PC-9 (cell line): ENCODE measurements around the gene OXSR1. TPM values are rescaled to one million over a fixed set of nuclear protein-coding genes. Genes with fewer than 3 reads are reported as not detected.

Experiments used
- BruUV-seq: library from RNA; stranded (reverse); fragments of 400-500 nt; replicated peaks from 2 replicates; lab custom pipeline; 2021; lab: Mats Ljungman, UMichigan
- CTCF ChIA-PET: fragments of 300-600 bp; sonication (Branson Sonifier 250); formaldehyde crosslinking; loops from one replicate; lab custom pipeline; 2022; ENCODE audit warnings: antibody characterized with exemption; lab: Charles Lee
- POLR2A ChIA-PET: fragments of 300-600 bp; sonication (Branson Sonifier 250); formaldehyde crosslinking; loops from one replicate; lab custom pipeline; 2022; ENCODE audit warnings: antibody characterized with exemption; ENCODE audit not compliant: unreplicated experiment; lab: Charles Lee
- DNase-seq, 2 experiments: peaks; one replicate each; pipeline versions ENCODE4 v3.0.0 to v3.0.0-alpha.2; 2015 to 2022; ENCODE audit warnings: mixed read lengths in 1 of 2
- H2AFZ ChIP-seq: fragments of 200-600 bp; sonication (generic); 2 replicates; pipeline ENCODE4 v1.8.1; 2017; ENCODE audit warnings: antibody characterized with exemption
- H3F3A ChIP-seq: fragments of 200-600 bp; sonication (generic); 2 replicates; pipeline ENCODE4 v1.8.1; 2017; ENCODE audit warnings: antibody characterized with exemption, mild to moderate bottlenecking, low read depth; ENCODE audit not compliant: insufficient read depth
- H3K27ac ChIP-seq: fragments of 200-600 bp; sonication (generic); 2 replicates; pipeline ENCODE4 v1.6.1; 2016; ENCODE audit warnings: mixed run types
- H3K27me3 ChIP-seq: fragments of 200-600 bp; sonication (generic); 2 replicates; pipeline ENCODE4 v1.6.1; 2016; ENCODE audit warnings: low read depth, mixed run types; ENCODE audit not compliant: insufficient read depth
- H3K36me3 ChIP-seq: fragments of 200-600 bp; sonication (generic); 2 replicates; pipeline ENCODE4 v1.6.1; 2016; ENCODE audit warnings: low read depth, mixed run types
- H3K4me1 ChIP-seq: fragments of 200-600 bp; sonication (generic); replicated peaks from 2 replicates; pipeline ENCODE4 v1.6.1; 2016; ENCODE audit warnings: mixed run types; ENCODE audit not compliant: insufficient read depth
- H3K4me2 ChIP-seq: fragments of 200-600 bp; sonication (generic); 2 replicates; pipeline ENCODE4 v1.6.1; 2017; ENCODE audit warnings: mixed run types
- H3K4me3 ChIP-seq: fragments of 200-600 bp; sonication (generic); 2 replicates; pipeline ENCODE4 v1.6.1; 2016; ENCODE audit warnings: mixed run types
- H3K79me2 ChIP-seq: fragments of 200-600 bp; sonication (generic); 2 replicates; pipeline ENCODE4 v1.6.1; 2017; ENCODE audit warnings: low read depth, mixed run types
- H3K9me2 ChIP-seq: fragments of 200-600 bp; sonication (generic); 2 replicates; pipeline ENCODE4 v1.8.1; 2017; ENCODE audit warnings: mild to moderate bottlenecking; ENCODE audit not compliant: insufficient read depth
- H3K9me3 ChIP-seq: fragments of 200-600 bp; sonication (generic); 2 replicates; pipeline ENCODE4 v1.8.1; 2016; ENCODE audit warnings: low read depth; ENCODE audit not compliant: insufficient read depth
- H4K20me1 ChIP-seq: fragments of 200-600 bp; sonication (generic); 2 replicates; pipeline ENCODE4 v1.8.1; 2017; ENCODE audit not compliant: insufficient read depth
- EZH2 ChIP-seq: fragments of 200-600 bp; sonication (generic); IDR thresholded peaks from 2 replicates; pipeline ENCODE4 v1.8.0; 2017; ENCODE audit warnings: antibody characterized with exemption, low read depth
- intact Hi-C: fragments of 100-400 bp; cut with micrococcal nuclease; formaldehyde crosslinking; loops from one replicate; pipeline ENCODE4 v1.10.0; 2022; ENCODE audit not compliant: unreplicated experiment
- total RNA-seq: library from RNA; stranded (reverse); gene quantifications from 2 replicates; pipeline ENCODE4 v1.2.3, GENCODE V29; 2021
- TF ChIP-seq, protein P1 (sequence below): fragments of 200-600 bp; sonication (generic); conservative IDR thresholded peaks from 2 replicates; pipeline ENCODE4 v1.6.1; 2017; ENCODE audit warnings: mixed run types, antibody characterized with exemption, mild to moderate bottlenecking, moderate library complexity

The OXSR1 gene
- total RNA-seq, 1 experiment from 2014 or later: 54.3 TPM

DNA sequence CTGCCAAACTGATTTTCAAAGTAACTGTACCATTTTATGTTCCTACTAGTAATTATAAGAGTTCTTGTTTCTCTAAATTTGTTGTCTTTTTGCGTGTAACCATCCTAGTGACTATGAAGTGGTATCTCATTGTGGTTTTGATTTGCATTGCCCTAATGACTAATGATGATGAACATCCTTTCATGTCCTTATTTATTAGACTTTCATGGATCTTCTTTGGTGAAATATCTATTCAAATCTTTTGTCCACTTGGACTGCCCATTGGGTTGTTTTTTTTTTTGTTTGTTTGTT is 3.6 kb downstream of the OXSR1 start:
- ChIA-PET CTCF (no interaction called here), POLR2A (no interaction called here)
- Histone ChIP-seq H3K27me3 (no peaks in the 10 kb centered on the region), H3K4me1 (peaks cover 38% of the 10 kb centered on the region), H3K4me3 (no peak overlapping the region), H3K9me2 (no peaks in the 10 kb centered on the region), H3K4me2 (peak overlapping the region; percentile 81), H4K20me1 (peaks cover 27% of the 10 kb centered on the region), H3K79me2 (peaks cover 83% of the 10 kb centered on the region), H2AFZ (no peak overlapping the region), H3K36me3 (no peaks in the 10 kb centered on the region), H3F3A (peaks cover 21% of the 10 kb centered on the region), H3K27ac (peak overlapping the region; percentile 62), H3K9me3 (no peaks in the 10 kb centered on the region)
- no peak for DNase-seq
- TF ChIP-seq EZH2: no peak
- TF ChIP-seq, protein P1, sequence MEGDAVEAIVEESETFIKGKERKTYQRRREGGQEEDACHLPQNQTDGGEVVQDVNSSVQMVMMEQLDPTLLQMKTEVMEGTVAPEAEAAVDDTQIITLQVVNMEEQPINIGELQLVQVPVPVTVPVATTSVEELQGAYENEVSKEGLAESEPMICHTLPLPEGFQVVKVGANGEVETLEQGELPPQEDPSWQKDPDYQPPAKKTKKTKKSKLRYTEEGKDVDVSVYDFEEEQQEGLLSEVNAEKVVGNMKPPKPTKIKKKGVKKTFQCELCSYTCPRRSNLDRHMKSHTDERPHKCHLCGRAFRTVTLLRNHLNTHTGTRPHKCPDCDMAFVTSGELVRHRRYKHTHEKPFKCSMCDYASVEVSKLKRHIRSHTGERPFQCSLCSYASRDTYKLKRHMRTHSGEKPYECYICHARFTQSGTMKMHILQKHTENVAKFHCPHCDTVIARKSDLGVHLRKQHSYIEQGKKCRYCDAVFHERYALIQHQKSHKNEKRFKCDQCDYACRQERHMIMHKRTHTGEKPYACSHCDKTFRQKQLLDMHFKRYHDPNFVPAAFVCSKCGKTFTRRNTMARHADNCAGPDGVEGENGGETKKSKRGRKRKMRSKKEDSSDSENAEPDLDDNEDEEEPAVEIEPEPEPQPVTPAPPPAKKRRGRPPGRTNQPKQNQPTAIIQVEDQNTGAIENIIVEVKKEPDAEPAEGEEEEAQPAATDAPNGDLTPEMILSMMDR: no peak
- intact Hi-C loops: no loop called here
- BruUV-seq: no TSS peak

DNA sequence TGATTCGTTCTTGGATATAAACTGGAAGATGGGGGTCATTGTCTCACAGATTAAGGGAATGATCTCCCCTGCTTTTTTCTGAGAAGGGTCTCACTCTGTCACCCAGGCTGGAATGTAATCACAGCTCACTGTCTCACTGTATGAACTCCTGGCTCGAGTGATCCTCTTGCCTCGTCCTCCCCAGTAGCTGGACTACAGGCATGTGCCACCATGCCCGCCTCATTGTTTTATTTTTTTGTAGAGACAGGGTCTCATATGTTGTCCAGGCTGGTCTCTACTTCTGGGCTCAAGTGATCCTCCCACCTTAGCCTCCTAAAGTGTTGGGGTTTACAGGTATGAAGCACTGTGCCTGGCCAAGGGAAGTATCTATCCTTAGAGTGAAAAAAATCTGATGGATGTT is 5.4 kb downstream of the OXSR1 start:
- Histone ChIP-seq H3F3A (peaks cover 21% of the 10 kb centered on the region; the same call in 1 of the 2 replicates), H3K9me3 (no peaks in the 10 kb centered on the region), H4K20me1 (peaks cover 42% of the 10 kb centered on the region), H3K36me3 (no peaks in the 10 kb centered on the region), H3K9me2 (no peaks in the 10 kb centered on the region), H3K4me1 (peaks cover 41% of the 10 kb centered on the region), H3K27ac (no peak overlapping the region), H2AFZ (no peak overlapping the region), H3K4me3 (no peak overlapping the region), H3K27me3 (no peaks in the 10 kb centered on the region), H3K4me2 (no peak overlapping the region), H3K79me2 (peaks cover 100% of the 10 kb centered on the region)
- CTCF ChIA-PET: no interaction called here
- no peak for DNase-seq
- POLR2A ChIA-PET: interaction anchor here (0.7 kb wide), 1 partner anchor 51 kb away, joined by 3 read pairs; no protein-coding TSS in a partner anchor
- intact Hi-C loops: loop anchor here (5.0 kb wide), 1 partner anchor 42 kb away; no protein-coding TSS in a partner anchor
- no peak for TF ChIP-seq EZH2
- TF ChIP-seq, protein P1: no peak
- no TSS peak for BruUV-seq

DNA sequence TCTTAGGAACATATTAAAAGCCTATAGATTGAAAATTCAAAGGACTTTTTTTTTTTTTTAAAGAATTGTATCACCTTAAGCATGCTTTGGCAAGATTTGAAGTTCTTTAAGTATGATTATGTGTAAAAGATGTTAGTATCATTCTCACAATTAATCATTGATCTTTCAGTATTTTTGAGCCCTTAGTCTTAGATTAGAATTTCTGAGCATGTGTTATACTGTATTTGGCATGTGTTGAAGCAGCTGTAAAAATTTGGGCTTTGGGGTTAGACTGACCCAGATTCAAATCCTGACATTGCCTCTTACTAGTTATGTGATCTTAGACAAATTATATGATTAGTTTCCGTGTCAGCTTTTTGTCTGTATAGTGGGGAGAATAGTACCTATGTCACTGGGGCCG is 6.3 kb downstream of the OXSR1 start:
- no peak overlapping the region for H3K27ac ChIP-seq
- no peaks in the 10 kb centered on the region for H3K9me3 ChIP-seq
- peaks cover 49% of the 10 kb centered on the region for H4K20me1 ChIP-seq
- ChIA-PET CTCF (interaction anchor here (0.6 to 0.7 kb wide), 2 partner anchors 191 to 323 kb away, joined by 3 to 7 read pairs; no protein-coding TSS in a partner anchor), POLR2A (no interaction called here)
- H3K27me3 ChIP-seq: no peaks in the 10 kb centered on the region
- H3K9me2 ChIP-seq: no peaks in the 10 kb centered on the region
- H3K4me1 ChIP-seq: peaks cover 41% of the 10 kb centered on the region
- DNase-seq: no peak
- H3K4me2 ChIP-seq: no peak overlapping the region
- no peaks in the 10 kb centered on the region for H3K36me3 ChIP-seq
- H3K79me2 ChIP-seq: peaks cover 100% of the 10 kb centered on the region
- no peak for TF ChIP-seq EZH2
- TF ChIP-seq, protein P1: no peak
- peaks cover 21% of the 10 kb centered on the region; the same call in 1 of the 2 replicates for H3F3A ChIP-seq
- intact Hi-C loops: loop anchor here (5.0 kb wide), 1 partner anchor 41 kb away; no protein-coding TSS in a partner anchor
- no peak overlapping the region for H2AFZ ChIP-seq
- no peak overlapping the region for H3K4me3 ChIP-seq
- no TSS peak for BruUV-seq
